Tibial artery (tissue), 4 donors: ENCODE data around the gene CPSF3.

ENCODE experiments used
- DNase-seq, 2 donors: peaks; one replicate each; pipeline ENCODE4 v3.0.0-alpha.2; 2019
- H3K27ac ChIP-seq, 2 donors: fragments of 200-600 bp; sonication (generic) in 1 of 2; 1 replicate in 1 of 2; 2 replicates in 1 of 2; pipeline ENCODE4 v1.5.1; 2018 to 2019; ENCODE audit warnings: mild to moderate bottlenecking in 1 of 2
- H3K27me3 ChIP-seq, 2 donors: fragments of 200-600 bp; sonication (generic) in 1 of 2; one replicate each; pipeline versions ENCODE4 v1.5.1 to v1.6.0; 2016 to 2019
- H3K36me3 ChIP-seq, 3 donors: fragments of 200-600 bp; sonication (generic) in 2 of 3; one replicate each; pipeline ENCODE4 v1.5.1; 2016 to 2019; ENCODE audit warnings: mild to moderate bottlenecking in 2 of 3
- H3K4me1 ChIP-seq, 4 donors: fragments of 200-600 bp; sonication (generic) in 2 of 4; 1 replicate in 3 of 4; 2 replicates in 1 of 4; pipeline ENCODE4 v1.5.1; 2016 to 2019
- H3K4me3 ChIP-seq, 2 donors: fragments of 200-600 bp; sonication (generic) in 1 of 2; 1 replicate in 1 of 2; 2 replicates in 1 of 2; pipeline ENCODE4 v1.5.1; 2018 to 2019; ENCODE audit warnings: mild to moderate bottlenecking in 2 of 2
- H3K9me3 ChIP-seq, 3 donors: fragments of 200-600 bp; sonication (generic) in 1 of 3; one replicate each; pipeline ENCODE4 v1.5.1; 2016 to 2019
- intact Hi-C: fragments of 100-400 bp; cut with DNase I; formaldehyde crosslinking; loops from one replicate; pipeline ENCODE4 v1.15.0; 2023; ENCODE audit warnings: low total_unique reads
- TF ChIP-seq, protein P1 (sequence below), 2 experiments: fragments of 200-600 bp in 1 of 2; fragments of 450-650 bp in 1 of 2; IDR thresholded peaks; one replicate each; pipeline ENCODE4 v1.5.1; 2017 to 2019; ENCODE audit warnings: antibody characterized with exemption in 2 of 2, mild to moderate bottlenecking in 1 of 2, moderate library complexity in 1 of 2

Gene CPSF3

DNA sequence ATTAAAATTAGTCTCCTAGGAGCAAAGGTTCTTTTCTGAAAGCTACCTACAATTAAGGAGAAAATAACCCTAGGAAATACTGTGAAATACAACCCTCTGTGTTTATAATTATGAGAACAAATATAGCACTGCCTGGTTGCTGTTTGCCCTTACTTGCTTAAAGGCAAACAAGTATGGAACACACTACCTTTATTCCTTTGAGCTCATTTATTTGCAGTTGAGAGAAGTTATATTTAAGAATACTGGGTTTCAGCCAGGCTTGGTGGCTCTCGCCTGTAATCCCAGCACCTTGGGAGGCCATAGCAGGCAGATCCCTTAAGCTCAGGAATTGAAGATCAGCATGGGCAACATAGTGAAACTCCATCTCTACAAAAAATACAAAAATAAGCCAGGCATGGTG is 27.8 kb downstream of the CPSF3 start:
- Histone ChIP-seq H3K27me3 (no peaks in the 10 kb centered on the region), H3K27ac (no peak overlapping the region), H3K36me3 (peaks cover 28 to 82% (median 42%) of the 10 kb centered on the region in 3 donors), H3K4me3 (no peak overlapping the region), H3K9me3 (no peaks in the 10 kb centered on the region), H3K4me1 (no peaks in the 10 kb centered on the region)
- DNase-seq: no peak
- TF ChIP-seq, protein P1, sequence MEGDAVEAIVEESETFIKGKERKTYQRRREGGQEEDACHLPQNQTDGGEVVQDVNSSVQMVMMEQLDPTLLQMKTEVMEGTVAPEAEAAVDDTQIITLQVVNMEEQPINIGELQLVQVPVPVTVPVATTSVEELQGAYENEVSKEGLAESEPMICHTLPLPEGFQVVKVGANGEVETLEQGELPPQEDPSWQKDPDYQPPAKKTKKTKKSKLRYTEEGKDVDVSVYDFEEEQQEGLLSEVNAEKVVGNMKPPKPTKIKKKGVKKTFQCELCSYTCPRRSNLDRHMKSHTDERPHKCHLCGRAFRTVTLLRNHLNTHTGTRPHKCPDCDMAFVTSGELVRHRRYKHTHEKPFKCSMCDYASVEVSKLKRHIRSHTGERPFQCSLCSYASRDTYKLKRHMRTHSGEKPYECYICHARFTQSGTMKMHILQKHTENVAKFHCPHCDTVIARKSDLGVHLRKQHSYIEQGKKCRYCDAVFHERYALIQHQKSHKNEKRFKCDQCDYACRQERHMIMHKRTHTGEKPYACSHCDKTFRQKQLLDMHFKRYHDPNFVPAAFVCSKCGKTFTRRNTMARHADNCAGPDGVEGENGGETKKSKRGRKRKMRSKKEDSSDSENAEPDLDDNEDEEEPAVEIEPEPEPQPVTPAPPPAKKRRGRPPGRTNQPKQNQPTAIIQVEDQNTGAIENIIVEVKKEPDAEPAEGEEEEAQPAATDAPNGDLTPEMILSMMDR (IDR thresholded peaks at IDR 0.05): no peak
- intact Hi-C loops: no loop called here

DNA sequence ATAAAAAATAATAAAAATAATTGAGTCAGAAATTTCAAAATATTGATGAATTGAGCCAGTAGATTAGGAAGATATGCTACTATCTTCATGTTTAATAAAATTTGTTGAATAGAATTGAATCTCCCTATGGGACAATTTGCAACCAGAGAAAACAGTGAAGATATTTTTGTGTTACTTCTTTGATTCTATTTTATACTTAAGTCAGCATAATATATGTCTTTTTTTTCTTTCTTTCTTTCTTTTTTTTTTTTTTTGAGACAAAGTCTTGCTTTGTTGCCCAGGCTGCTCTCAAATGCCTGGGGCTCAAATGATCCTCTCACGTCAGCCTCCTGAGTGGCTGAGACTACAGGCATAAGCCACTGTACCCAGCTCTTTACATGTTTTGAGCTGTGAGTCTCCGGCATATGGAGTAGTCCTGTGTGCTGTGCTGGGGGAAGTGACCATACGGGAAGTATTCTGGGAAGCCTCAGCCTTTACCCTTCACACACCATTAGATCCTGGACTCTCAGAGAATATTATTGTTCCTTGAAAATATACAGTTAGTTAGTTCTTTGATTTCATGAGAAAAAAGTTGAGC is 37.1 kb downstream of the CPSF3 start:
- Histone ChIP-seq H3K9me3 (no peaks in the 10 kb centered on the region), H3K4me3 (no peak overlapping the region), H3K27ac (no peak overlapping the region), H3K4me1 (no peaks in the 10 kb centered on the region), H3K36me3 (peaks cover 11 to 46% (median 17%) of the 10 kb centered on the region in 3 donors), H3K27me3 (no peaks in the 10 kb centered on the region)
- DNase-seq: no peak
- TF ChIP-seq, protein P1 (IDR thresholded peaks at IDR 0.05): no peak
- intact Hi-C loops: no loop called here

DNA sequence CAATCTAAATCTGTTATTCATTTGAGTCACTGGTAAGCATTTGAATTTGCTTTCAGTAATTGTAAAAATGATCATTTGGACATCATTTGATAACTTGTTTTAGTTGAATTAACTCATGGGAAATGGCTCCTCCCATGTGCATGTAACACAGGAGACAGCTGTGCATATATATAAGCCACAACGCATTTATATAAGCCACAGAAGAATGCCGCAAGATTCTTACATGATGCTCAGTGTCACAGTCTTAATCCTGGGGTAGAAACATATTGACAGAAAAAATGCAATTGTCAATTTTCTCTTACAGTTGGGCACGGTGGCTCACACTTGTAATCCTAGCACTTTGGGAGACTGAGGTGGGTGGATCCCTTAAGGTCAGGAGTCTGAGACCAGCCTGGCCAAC is 37.6 kb downstream of the CPSF3 start:
- TF ChIP-seq, protein P1 (IDR thresholded peaks at IDR 0.05): no peak
- Histone ChIP-seq H3K36me3 (peaks cover 11 to 48% (median 12%) of the 10 kb centered on the region in 3 donors), H3K4me1 (no peaks in the 10 kb centered on the region), H3K4me3 (no peak overlapping the region), H3K27ac (no peak overlapping the region), H3K9me3 (no peaks in the 10 kb centered on the region), H3K27me3 (no peaks in the 10 kb centered on the region)
- intact Hi-C loops: no loop called here
- no peak for DNase-seq

DNA sequence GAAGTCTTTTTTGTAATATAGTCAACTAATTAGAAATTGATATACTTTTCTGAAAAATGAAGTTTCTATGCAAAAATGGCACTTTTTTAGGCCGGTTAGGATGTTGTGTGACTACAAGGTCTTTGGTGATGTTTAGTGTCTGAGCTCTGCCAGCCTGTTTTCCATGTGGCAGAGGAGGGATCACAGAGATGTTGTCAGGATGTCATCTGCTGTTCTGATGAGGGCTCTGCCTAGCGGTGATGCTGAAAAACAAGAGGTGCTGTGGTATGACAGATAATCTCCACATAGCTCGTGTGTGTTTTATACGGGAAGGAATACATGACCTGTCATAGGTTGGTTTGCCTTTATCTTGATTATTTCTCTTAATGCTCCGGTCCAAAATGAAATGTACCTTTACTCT is 38.9 kb downstream of the CPSF3 start:
- Histone ChIP-seq H3K4me1 (no peaks in the 10 kb centered on the region), H3K36me3 (peaks cover 11 to 50% (median 11%) of the 10 kb centered on the region in 3 donors), H3K4me3 (no peak overlapping the region), H3K27me3 (no peaks in the 10 kb centered on the region), H3K9me3 (no peaks in the 10 kb centered on the region), H3K27ac (no peak overlapping the region)
- TF ChIP-seq, protein P1 (IDR thresholded peaks at IDR 0.05): no peak
- intact Hi-C loops: no loop called here
- DNase-seq: no peak

DNA sequence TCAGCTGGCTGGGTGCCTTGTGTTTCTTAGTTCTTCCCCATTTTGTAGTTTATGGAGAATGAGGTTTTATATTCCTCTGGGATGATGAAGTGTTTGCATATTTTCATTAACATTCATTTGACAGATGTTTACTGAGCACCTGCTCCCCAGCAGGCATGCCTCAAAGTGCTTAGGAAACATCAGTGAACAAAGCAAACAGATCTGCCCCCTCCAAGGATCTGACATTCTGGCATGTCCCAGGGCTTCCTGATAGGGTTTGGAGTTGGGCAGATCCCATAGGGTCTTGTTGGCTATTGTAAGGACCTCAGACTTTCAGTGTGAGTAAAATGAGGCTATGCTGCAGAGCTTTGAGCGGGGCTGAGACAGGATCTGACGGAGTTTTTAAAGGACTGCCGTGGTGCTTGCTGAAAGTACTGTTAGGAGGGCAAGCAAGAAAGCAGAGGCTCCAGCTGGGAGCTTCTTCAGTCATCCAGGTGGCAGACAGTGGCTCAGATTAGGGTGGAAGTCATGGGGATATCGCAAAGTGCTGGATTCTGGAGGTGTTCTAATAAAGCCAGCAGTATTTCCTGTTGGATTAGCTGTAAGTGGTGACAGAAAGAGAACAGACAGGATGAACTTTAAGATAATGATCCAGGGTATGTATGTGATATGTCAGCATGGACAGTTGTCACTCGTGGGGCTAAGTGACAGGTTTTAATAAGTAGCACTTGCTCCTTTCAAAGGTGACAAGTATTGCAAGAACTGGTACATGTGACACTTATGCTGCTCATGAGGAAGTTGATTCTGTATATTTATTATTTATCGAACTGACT is 39.6 kb downstream of the CPSF3 start:
- TF ChIP-seq, protein P1 (IDR thresholded peaks at IDR 0.05): no peak
- Histone ChIP-seq H3K9me3 (no peaks in the 10 kb centered on the region), H3K36me3 (peaks cover 3 to 52% (median 15%) of the 10 kb centered on the region in 3 donors), H3K27me3 (no peaks in the 10 kb centered on the region), H3K4me3 (no peak overlapping the region), H3K27ac (no peak overlapping the region), H3K4me1 (no peaks in the 10 kb centered on the region)
- no peak for DNase-seq
- intact Hi-C loops: no loop called here
